HG03097 (cell line): ENCODE results near the gene ALG8.
"Not testable (repeated sequence)": the region's sequence is repeated elsewhere in the genome, so short reads cannot be mapped to it uniquely, and the experiment has no call there.

ENCODE experiments used
- ATAC-seq: cut with Tn5 transposase; IDR thresholded peaks from one replicate; pipeline ENCODE4 v1.9.1; 2021; ENCODE audit not compliant: unreplicated experiment, low FRiP score

The ALG8 gene

GRCh38 chr11:78139422-78140391 is at the start of gene ALG8:
Gene ALG8, minus strand, starts transcription at chr11:78139626. Its CDS starts 38 bp downstream, at chr11:78139588.
- ATAC-seq: peak; percentile 91

- ATAC-seq: peak; percentile 95
Observed at GRCh38 chr11:78188286-78189173, 49.1 kb upstream of the ALG8 start, which contains the start of the genes KCTD21 and USP35. Gene KCTD21, minus strand, starts transcription at chr11:78188626. Its CDS starts 14,072 bp downstream, at chr11:78174554. Gene USP35, plus strand, starts transcription at chr11:78188919. Its CDS starts 7,327 bp downstream, at chr11:78196246.

GRCh38 chr11:78187366-78188285 is 48.2 kb upstream of the ALG8 start:
- ATAC-seq: peak; percentile 6

GRCh38 chr11:78181185-78181584 is 41.8 kb upstream of the ALG8 start:
- no peak for ATAC-seq

GRCh38 chr11:78180751-78181150 is 41.3 kb upstream of the ALG8 start:
- no peak for ATAC-seq

- no peak for ATAC-seq
Observed at GRCh38 chr11:78179459-78180071, 40.1 kb upstream of the ALG8 start.

GRCh38 chr11:78177216-78177615 is 37.8 kb upstream of the ALG8 start:
- no peak for ATAC-seq

- no peak for ATAC-seq
Observed at GRCh38 chr11:78176605-78177141, 37.2 kb upstream of the ALG8 start.

- ATAC-seq: not testable (repeated sequence)
Observed at GRCh38 chr11:78175862-78176261, 36.4 kb upstream of the ALG8 start.

GRCh38 chr11:78171951-78172350 is 32.5 kb upstream of the ALG8 start:
- ATAC-seq: no peak

GRCh38 chr11:78170874-78171549 is 31.6 kb upstream of the ALG8 start:
- no peak for ATAC-seq

- ATAC-seq: no peak
Observed at GRCh38 chr11:78170413-78170812, 31.0 kb upstream of the ALG8 start.

- no peak for ATAC-seq
Observed at GRCh38 chr11:78168539-78169477, 29.4 kb upstream of the ALG8 start.

- ATAC-seq: no peak
Observed at GRCh38 chr11:78166855-78167469, 27.5 kb upstream of the ALG8 start.

- no peak for ATAC-seq
Observed at GRCh38 chr11:78164471-78164870, 25.0 kb upstream of the ALG8 start.

- no peak for ATAC-seq
Observed at GRCh38 chr11:78163828-78164227, 24.4 kb upstream of the ALG8 start.

GRCh38 chr11:78161962-78162371 is 22.5 kb upstream of the ALG8 start:
- no peak for ATAC-seq
